HG03025 (cell line): Measurements from ENCODE around the gene GLRX5.
"Not testable (repeated sequence)": the region's sequence is repeated elsewhere in the genome, so short reads cannot be mapped to it uniquely, and the experiment has no call there.

Source experiments
- ATAC-seq: cut with Tn5 transposase; IDR thresholded peaks from one replicate; pipeline ENCODE4 v1.9.1; 2021; ENCODE audit warnings: mild to moderate bottlenecking, moderate library complexity; ENCODE audit not compliant: unreplicated experiment, low FRiP score

The GLRX5 gene

GRCh38 chr14:95498622-95499353 is 36.1 kb upstream of the GLRX5 start:
- ATAC-seq = no peak

GRCh38 chr14:95499354-95499750 is 35.5 kb upstream of the GLRX5 start:
- ATAC-seq = no peak

GRCh38 chr14:95500201-95500681 is 34.6 kb upstream of the GLRX5 start:
- ATAC-seq = no peak

- ATAC-seq = no peak
Observed at GRCh38 chr14:95500772-95501401, 34.0 kb upstream of the GLRX5 start.

GRCh38 chr14:95502381-95502950 is 32.4 kb upstream of the GLRX5 start:
- ATAC-seq = no peak

- ATAC-seq = no peak
Observed at GRCh38 chr14:95503365-95504134, 31.3 kb upstream of the GLRX5 start.

- ATAC-seq = no peak
Observed at GRCh38 chr14:95504135-95505029, 30.5 kb upstream of the GLRX5 start.

GRCh38 chr14:95505030-95505589 is 29.7 kb upstream of the GLRX5 start:
- no peak for ATAC-seq

- no peak for ATAC-seq
Observed at GRCh38 chr14:95507174-95507573, 27.7 kb upstream of the GLRX5 start.

- ATAC-seq = no peak
Observed at GRCh38 chr14:95507701-95508103, 27.1 kb upstream of the GLRX5 start.

GRCh38 chr14:95508377-95508776 is 26.5 kb upstream of the GLRX5 start:
- no peak for ATAC-seq

GRCh38 chr14:95509495-95509894 is 25.4 kb upstream of the GLRX5 start:
- ATAC-seq = no peak

GRCh38 chr14:95510344-95510743 is 24.5 kb upstream of the GLRX5 start:
- not testable (repeated sequence) for ATAC-seq

GRCh38 chr14:95510804-95511203 is 24.0 kb upstream of the GLRX5 start:
- no peak for ATAC-seq

- ATAC-seq = no peak
Observed at GRCh38 chr14:95511687-95512086, 23.2 kb upstream of the GLRX5 start.

- ATAC-seq = no peak
Observed at GRCh38 chr14:95513291-95513690, 21.6 kb upstream of the GLRX5 start.

- no peak for ATAC-seq
Observed at GRCh38 chr14:95514131-95515079, 20.4 kb upstream of the GLRX5 start.

- no peak for ATAC-seq
Observed at GRCh38 chr14:95515080-95515489, 19.8 kb upstream of the GLRX5 start.
